Adrenal gland (tissue), 5 donors: Measurements from ENCODE around the gene SLC26A1.

Experiments used
- CTCF ChIP-seq, 6 experiments: fragments of 450-650 bp in 4 of 6; fragments of 200-600 bp in 2 of 6; sonication (generic) in 1 of 6; IDR thresholded peaks; 1 replicate in 5 of 6; 2 replicates in 1 of 6; pipeline versions ENCODE4 v1.5.1 to v1.8.0; 2016 to 2021; ENCODE audit warnings: antibody characterized with exemption in 6 of 6, mild to moderate bottlenecking in 2 of 6, moderate library complexity in 1 of 6
- POLR2A ChIP-seq, 2 donors: fragments of 450-650 bp; IDR thresholded peaks; one replicate each; pipeline ENCODE4 v1.6.1; 2017; ENCODE audit warnings: antibody characterized with exemption in 2 of 2, mild to moderate bottlenecking in 2 of 2, moderate library complexity in 1 of 2
- donor health status: DM: no; HTN: no; CAD: no.

- no peak for TF ChIP-seq CTCF (IDR thresholded peaks at IDR 0.05)
- TF ChIP-seq POLR2A (IDR thresholded peaks at IDR 0.05) = no peak
Measured at GRCh38 chr4:961351-962230, 31.6 kb downstream of the SLC26A1 start.
